ENCODE results near the gene ATL3.

GRCh38 chr11:63710476-63711217, 39.5 kb upstream of the ATL3 start:
- TF ChIP-seq CTCF (IDR thresholded peaks at IDR 0.05) (no peak), POLR2A (IDR thresholded peaks at IDR 0.05) (no peak)

Measured in lower leg skin (tissue), 3 donors.